Measurements from ENCODE around the gene RAB34.

RAB34 gene, protein sequence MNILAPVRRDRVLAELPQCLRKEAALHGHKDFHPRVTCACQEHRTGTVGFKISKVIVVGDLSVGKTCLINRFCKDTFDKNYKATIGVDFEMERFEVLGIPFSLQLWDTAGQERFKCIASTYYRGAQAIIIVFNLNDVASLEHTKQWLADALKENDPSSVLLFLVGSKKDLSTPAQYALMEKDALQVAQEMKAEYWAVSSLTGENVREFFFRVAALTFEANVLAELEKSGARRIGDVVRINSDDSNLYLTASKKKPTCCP

DNA sequence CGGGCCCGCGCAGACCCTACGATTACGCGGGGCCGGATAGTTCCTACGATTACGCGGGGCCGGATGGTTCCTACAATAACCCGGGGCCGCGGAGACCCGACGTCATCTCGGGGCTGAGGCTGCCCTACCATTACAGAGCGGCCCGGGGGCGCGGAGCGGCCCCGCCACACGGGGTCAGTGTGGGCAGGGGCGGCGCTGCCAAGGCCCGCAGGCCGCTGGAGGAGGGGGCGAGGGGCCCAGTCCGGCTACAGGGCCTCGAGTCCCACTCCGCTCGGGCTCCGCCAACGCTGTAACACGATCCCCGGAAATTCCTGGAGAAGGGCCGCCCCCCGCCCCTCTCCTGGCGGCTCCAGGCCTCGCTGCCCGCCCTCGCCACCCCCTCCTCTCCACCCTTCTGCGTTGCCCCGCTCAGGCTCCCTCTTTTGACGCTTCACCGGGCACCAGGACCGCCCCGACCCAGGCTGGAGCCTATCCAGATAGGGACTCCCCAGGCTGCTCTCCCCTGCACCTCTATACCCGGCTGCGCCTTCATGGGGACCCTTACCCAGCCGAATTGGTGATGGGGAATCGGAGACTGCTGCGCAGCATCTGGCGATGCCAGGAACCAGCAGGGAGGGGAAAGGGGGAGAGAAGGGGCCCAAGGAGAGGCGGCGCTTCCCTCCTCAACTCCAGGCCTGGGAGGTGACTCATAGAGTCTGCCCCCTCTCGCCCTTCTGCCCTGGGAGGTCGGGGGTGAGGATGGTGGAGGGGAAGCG is at the start of gene RAB34:
Gene RAB34 (minus strand): TSS at position 291 of the 755 bp plus-strand sequence. CDS start 602 bp downstream, outside the sequence.
- peak; percentile 61 for DNase-seq

DNA sequence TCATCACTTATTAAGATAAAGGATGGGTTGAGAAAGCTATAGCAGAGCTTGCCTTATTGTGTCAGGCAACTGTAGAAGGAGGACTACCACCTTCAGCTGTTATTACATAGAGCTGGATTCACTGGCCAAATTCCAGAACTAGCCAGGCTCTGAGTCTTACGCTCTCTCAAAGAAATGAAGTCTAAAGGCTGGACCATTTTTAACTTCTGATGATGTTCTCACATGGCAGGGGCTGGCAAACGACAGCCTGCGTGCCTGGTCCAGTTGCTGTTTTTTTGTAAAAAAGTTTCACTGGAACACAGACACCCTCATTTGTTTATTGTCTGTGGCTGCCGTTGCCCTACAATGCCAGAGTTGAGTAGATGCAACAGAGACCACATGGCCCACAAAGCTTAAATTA is 47.4 kb upstream of the RAB34 start:
- DNase-seq = no peak

DNA sequence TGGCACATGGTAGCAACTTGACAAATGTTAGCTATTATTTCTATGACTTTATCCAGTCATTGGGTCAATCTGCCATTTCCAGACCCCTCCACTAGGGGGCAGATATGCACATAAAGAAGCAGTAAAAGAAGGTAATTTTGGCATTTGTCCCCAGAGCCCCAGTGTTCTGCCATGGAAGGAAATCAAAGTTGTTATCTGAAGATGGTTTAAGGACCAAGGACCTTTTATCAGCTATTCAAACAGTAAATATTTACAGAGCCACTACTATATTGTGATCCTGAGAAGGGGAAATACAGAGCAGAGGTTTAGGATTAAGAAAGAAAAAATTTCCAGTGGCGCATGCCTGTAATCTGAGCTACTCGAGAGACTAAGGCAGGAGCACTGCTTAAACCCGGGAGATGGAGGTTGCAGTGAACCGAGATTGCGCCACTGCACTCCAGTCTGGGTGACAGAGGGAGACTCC is 46.2 kb upstream of the RAB34 start:
- peak; percentile 87 for DNase-seq

DNA sequence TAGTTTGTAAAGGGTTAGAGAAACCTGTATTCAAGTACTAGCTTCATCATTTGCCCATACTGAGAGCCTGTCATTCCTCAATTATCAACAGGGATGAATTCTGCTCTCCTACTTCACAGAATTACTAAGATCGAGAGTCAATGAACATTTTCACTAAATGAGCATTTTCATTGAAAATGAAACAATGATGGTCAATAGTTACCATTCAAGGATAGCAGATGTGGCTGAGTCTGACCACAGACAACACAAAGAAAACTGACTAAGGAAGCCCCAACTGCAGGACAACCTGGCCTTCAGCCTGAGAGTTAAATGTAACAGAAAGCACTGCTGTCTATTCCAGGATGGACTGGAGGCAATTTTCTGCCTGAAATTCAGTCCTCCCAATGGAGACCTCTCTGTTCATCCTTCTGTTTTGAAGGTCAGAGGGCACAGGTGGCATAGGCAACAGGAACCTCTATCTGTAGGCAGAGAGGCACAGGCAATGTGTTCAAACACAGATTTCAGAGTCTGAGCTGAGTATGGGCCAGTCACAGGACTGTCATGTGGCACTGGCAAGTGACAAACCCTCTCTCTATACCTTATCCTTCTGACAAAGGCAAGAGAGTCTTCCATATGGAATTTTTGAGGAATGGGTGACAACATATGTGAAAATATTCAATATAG is 45.6 kb upstream of the RAB34 start:
- DNase-seq = no peak

DNA sequence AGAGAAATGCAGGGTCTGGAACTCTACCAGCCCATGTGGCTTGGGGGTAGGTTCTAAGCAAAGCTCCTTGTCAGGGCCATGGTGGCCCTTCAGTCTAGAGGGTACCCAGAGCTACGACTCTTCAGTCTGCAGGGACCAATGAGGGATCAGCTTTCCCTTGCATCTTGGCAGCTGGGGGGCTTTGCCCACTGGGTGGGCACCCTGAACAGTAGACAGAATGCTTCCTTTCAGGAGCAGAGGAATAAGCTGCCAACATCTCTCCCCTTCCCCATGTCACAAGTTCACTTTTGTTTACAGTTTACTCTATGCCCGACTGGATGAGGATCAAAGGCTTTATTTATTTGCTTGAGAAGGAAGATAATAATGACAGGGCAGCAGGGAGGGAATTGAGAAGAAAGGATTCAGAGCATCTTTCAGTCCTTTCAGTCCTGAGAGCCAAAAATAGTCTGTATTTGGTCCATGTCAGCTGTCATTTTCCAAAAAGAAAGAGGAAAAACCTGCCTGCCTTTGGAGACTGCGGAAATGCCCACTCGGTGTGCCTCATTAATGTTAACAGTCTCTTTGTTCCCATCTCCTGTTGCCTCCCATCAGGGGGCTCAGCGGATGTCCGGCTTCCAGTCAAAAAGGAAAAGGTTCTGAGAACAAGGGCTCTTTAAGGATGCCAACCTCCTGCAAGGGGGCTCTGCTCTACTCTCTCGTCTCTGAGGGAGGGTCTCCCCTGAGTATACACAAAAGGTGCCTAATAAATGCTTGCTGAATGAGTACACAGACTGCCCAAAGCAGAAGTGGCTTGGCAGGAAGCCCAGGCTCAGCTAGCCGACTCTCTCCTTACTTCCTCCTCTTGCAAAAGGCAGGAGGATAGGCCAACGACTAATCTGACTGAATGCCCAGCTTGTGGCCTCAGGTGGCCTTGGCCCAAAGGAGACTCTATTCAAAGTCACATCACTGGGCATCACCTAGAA is 43.2 kb upstream of the RAB34 start:
- DNase-seq = no peak

DNA sequence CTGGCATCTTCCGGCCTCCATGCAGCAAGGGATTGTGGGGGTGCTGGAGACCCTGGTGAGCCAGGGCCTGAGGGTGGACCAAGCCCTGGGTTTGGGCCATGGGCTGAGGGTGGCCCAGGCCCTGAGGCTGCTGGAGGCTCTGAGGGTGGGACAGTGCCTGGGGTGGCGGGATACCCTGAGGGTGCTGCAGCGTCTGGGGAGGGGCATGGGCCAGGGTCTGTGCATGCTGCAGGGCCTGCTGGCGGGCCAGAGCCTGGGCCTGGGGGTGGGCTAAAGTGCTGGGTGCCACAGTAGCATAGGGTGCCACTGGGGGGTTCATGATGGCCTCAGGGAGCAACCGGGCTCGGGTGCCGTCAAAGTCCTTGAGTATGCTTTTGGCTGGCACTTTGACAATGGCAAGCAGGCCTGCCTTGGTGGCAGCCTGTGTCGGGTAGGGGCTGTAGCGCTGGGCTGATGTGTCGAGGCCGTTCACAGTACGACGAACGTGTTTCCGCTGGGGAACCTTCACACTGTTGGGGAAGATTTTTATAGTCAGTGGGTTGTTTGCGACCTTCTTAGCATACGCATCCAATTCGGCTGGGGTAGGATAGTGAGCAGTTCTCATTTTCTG is 41.7 kb upstream of the RAB34 start:
- no peak for DNase-seq

DNA sequence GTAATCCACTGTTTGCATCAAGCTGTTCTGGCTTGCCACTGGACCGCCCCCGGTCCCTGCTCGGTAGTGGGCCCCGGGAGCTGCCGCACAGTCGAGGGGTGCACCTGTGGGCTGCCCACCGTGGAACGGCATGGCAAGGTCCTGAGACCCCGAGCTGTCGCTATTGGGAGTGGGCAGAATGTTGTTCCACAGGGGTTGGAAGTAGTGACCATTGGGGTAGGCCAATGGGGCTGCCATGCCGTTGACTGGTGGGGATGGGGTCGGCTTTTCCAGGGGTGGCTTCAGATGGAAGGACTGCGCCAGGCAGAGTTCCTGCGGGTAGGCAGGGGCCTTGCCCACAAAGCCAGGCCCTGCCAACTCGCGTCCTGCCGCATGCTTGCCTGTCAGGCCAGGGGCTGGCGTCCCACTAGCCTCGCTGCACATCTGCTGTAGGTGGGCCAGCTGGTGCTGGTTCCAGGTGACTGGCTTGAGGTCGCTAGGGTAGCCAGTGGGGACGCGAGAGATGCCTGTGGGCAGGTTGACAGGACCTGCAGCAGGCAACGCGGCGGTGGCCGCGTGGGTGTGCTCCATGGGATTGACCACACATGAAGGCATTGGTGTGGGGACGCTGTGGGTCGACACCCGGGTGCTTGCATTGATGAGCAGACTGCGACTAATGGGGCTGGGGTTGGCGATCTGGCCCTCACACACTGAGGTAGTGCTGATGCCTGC is 40.9 kb upstream of the RAB34 start:
- DNase-seq = no peak

DNA sequence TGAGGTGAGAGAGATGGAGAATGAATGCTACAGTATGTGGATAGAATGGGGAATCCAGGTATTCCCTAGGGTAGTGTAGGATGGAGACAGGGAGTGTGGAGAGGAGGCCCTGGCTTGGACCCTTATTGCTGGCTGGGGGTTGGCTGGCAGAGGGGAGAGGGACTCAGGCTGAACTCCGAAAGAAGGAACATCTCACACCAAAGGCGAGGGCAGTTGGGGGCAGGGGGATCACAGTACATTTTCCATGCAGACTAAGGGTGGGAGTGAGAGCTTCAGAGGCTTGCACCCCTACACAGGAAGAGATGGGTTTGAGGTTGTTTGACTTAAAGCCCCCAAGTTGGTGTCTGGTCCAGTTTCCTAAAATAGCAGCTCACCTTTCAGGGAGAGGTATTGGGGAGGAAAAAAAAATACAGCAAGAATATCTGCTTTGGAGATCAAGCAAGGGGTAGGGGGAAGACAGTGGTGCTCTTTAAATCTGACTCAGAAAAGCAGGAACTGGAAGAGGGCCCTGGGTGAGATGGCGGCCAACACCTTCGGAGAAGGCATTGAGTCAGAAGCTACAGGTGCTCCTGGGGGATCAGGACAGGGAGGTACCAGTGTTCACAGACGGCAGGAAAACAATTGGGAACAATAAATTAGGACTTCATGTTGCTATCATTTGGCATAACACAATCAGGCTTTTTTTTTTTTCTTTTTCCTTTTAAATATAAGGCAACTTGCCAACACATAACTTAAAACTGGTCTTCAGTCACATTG is 38.6 kb upstream of the RAB34 start:
- no peak for DNase-seq

DNA sequence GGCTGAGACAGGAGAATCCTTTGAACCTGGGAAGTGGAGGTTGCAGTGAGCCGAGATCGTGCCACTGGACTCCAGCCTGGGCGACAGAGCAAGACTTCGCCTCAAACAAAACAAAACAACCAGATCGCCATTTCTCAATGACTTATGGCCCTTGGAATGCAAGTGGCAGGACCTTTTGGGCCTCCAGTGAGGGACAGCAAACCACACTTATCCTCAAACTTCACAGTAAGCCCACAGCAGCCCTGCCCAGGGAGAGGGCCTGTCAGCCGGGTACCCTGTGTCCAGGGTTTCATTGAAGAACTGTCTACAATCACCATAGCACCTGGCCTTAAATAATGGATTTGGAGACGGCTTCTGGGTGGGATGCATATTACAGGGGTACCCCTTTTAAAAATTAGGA is 37.8 kb upstream of the RAB34 start:
- DNase-seq = no peak

DNA sequence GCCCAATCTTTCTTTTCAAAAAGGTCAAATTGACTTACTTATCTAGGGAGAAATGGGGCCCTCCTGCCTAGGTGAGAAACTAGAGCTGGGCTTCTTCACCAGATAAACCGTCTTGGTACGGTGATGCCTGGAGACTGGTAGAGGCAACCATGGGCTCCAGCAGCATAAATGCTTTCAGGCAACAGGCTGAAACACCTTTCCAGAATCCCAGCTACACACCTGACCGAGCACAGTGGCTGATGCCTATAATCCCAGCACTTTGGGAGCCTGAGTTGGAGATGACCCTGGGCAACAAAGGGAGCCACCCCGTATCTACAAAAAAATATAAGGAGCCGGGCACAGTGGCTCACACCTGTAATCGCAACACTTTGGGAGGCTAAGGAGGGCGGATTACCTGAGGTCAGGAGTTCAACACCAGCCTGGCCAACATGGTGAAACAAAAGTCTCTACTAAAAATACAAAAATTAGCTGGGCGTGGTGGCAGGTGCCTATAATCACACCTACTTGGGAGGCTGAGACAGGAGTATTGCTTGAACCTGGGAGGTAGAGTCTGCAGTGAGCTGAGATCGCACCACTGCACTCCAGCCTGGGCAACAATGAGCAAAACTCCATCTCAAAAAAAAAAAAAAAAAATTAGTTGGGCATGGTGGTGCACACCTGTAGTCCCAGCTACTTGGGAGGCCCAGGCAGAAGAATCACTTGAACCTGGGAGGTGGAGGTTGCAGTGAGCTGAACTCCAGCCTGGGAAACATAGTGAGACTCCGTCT is 34.1 kb upstream of the RAB34 start:
- DNase-seq = no peak

DNA sequence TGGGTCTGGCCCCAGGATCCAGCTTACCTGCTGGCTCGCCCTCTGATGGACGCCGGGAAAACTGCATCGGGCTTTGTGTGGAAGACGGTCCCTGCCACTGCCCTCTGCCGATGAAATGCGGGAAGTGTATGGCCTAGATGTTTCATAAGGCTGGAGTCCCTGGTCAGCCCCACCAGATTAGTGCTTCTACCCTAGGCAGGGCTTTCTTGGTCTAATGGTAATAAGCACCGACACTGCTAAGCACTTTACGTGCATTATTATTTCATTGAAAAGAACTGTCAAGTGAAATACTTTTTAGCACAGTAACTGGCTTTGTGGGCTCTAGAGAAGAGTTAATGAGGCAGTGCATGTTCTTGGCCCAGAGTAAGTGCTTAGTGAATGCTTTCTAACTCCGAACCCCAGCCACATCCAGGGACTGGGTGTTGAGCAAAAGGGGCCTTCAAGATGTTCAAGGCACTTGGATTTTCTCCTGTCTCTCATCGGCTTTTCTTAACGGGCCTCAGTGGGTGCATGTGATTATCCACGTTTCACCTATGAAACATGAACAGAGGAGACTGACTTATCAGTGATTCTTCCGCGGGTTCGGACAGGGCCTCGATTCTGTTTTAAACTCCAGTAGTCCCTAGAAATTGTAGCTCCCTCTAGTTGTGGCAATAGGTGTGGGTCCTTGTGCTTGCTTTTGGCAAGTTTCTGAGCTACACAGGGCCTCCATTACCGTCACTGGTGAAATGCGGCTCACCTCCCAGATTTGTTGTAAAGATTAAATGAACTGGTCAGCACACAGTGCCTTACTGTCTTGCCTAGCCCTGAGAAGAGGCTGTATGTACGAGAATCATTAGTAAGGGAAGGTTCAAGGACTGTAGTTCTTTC is 32.7 kb upstream of the RAB34 start:
- peak; percentile 94 for DNase-seq

DNA sequence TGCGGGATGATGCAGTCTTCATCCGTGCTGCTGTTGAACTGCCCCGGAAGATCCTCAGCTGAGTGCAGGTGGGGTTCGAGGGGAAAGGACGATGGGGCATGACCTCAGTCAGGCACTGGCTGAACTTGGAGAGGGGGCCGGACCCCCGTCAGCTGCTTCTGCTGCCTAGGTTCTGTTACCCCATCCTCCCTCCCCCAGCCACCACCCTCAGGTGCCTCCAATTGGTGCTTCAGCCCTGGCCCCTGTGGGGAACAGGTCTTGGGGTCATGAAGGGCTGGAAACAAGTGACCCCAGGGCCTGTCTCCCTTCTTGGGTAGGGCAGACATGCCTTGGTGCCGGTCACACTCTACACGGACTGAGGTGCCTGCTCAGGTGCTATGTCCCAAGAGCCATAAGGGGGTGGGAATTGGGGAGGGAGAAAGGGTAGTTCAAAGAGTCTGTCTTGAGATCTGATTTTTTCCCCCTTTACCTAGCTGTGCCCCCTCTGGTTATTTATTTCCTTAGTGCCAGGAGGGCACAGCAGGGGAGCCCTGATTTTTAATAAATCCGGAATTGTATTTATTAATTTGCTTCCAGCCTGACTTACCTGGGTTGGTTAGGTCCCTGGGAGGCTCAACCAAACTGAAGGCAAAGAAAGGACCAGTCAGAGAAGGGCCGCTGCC is 32.0 kb upstream of the RAB34 start:
- DNase-seq = no peak

DNA sequence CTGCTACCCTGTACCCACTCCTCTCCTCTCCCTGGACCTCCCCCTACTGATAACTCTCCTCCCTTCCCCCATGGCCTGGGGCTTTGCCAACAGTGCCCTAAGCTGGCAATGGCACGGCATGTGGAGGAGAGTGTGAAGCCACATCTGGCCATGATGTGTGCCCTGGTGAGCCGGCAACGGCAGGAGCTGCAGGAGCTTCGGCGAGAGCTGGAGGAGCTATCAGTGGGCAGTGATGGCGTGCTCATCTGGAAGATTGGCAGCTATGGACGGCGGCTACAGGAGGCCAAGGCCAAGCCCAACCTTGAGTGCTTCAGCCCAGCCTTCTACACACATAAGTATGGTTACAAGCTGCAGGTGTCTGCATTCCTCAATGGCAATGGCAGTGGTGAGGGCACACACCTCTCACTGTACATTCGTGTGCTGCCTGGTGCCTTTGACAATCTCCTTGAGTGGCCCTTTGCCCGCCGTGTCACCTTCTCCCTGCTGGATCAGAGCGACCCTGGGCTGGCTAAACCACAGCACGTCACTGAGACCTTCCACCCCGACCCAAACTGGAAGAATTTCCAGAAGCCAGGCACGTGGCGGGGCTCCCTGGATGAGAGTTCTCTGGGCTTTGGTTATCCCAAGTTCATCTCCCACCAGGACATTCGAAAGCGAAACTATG is 31.3 kb upstream of the RAB34 start:
- DNase-seq = no peak

DNA sequence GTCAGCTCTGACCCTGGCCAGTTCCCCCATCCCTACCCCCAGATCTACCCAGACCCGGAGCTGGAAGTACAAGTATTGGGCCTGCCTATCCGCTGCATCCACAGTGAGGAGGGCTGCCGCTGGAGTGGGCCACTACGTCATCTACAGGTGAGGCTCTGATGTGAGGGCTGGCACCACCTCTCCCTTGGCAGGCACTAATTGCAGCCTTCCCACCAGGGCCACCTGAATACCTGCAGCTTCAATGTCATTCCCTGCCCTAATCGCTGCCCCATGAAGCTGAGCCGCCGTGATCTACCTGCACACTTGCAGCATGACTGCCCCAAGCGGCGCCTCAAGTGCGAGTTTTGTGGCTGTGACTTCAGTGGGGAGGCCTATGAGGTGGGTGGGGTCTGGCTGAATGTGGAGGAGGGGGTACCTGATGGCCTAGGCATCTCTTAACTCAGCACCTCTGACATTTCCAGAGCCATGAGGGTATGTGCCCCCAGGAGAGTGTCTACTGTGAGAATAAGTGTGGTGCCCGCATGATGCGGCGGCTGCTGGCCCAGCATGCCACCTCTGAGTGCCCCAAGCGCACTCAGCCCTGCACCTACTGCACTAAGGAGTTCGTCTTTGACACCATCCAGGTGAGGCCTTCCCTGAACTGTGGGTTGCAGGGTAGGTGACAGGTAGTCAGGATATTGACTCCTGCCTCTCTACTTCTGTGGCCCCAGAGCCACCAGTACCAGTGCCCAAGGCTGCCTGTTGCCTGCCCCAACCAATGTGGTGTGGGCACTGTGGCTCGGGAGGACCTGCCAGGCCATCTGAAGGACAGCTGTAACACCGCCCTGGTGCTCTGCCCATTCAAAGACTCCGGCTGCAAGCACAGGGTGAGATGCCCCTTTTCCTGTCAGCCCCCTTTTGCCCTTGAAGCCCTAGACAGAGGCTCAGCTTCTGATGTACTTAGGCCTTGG is 30.4 kb upstream of the RAB34 start:
- DNase-seq = no peak

DNA sequence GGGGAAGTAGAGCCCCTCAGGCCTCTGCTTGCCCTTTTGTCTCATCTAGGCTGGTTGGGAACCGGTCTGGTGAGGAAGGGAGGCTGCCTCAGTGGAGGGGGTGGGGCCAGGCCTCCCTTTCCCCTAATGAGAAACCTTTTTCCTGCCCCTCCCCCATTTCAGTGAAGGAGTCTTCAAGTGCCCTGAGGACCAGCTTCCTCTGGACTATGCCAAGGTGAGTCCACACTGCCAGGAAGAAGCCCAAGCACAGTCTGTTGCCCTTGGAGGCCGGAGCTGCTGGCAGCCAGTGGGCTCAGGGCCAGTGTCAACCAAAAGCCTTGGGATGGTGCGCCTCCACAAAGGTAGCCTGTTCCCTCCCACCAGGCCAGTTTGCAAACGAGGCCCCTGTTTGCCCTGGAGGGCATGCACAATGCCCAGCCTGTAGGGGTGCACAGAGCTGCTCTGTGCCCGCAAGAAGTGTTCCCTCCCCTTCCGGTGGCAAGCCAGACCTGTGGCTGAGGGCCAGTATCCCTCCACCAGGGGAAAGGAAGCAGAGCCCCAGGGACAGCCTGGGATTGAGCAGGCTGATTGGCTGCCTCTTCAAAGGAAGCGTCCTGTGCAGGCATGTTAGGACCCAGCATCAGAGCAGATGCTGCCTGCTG is 29.5 kb upstream of the RAB34 start:
- DNase-seq = no peak

DNA sequence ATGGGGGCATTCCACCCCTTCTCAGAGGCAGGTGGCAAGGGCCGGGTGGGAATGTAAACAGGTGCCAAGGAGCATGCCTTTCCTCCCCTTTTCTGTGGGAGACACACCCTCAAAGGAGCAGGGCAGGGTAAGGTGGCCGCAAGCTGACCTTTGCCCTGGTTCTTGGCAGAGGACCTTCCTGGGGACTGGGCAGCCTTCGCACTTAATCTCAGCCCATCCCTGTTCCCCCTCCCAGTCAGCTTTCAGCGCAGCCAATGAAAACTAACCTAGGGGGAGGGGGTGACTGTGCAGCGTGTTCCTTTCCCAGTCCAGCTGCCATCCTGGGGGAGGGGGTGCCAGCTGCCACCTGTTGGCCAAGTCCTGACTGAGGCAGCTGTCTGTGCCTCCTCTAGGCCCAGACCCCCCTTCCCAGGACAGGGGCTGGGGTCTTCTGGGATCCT is 29.0 kb upstream of the RAB34 start:
- no peak for DNase-seq

All from activated CD4-positive, alpha-beta T cell treated with anti-CD3 and anti-CD28 coated beads for 48 hours (primary cell).